HepG2 (cell line): Measurements from ENCODE around the gene PXK. TPM values are rescaled to one million over a fixed set of nuclear protein-coding genes. Genes with fewer than 3 reads are reported as not detected.

Experiments
- ARNTL ChIP-seq: sonication (generic); formaldehyde crosslinking; IDR thresholded peaks from 2 replicates; pipeline ENCODE4 v1.4.0; 2020; ENCODE audit warnings: mild to moderate bottlenecking, missing genetic modification reagents
- GMEB1 ChIP-seq: sonication (generic); formaldehyde crosslinking; IDR thresholded peaks from 2 replicates; pipeline ENCODE4 v1.5.1; 2020; ENCODE audit warnings: missing genetic modification reagents, mild to moderate bottlenecking, borderline replicate concordance
- NFIC ChIP-seq: IDR thresholded peaks from 2 replicates; pipeline ENCODE4 v1.6.1; 2012; ENCODE audit warnings: mild to moderate bottlenecking, low read length, inconsistent platforms
- NR2F6 ChIP-seq, 2 experiments: IDR thresholded peaks; 2 replicates each; pipeline ENCODE4 v1.6.1; 2016; ENCODE audit warnings: antibody characterized with exemption in 1 of 2, mild to moderate bottlenecking in 1 of 2
- PAX8 ChIP-seq: sonication (generic); formaldehyde crosslinking; IDR thresholded peaks from 2 replicates; pipeline ENCODE4 v1.8.0; 2022; ENCODE audit warnings: mild to moderate bottlenecking, missing genetic modification reagents, borderline replicate concordance
- ZBTB26 ChIP-seq: IDR thresholded peaks from 2 replicates; pipeline ENCODE4 v1.6.1; 2016; ENCODE audit warnings: missing compliant biosample characterization, missing genetic modification reagents, borderline replicate concordance
- ZBTB38 ChIP-seq: sonication (generic); formaldehyde crosslinking; IDR thresholded peaks from 2 replicates; pipeline ENCODE4 v1.5.1; 2020; ENCODE audit warnings: mild to moderate bottlenecking, missing genetic modification reagents
- ZNF24 ChIP-seq: fragments of 450-650 bp; IDR thresholded peaks from 2 replicates; pipeline ENCODE4 v1.6.1; 2017; ENCODE audit warnings: antibody characterized with exemption, mild to moderate bottlenecking
- ZNF256 ChIP-seq: sonication (generic); formaldehyde crosslinking; conservative IDR thresholded peaks from 2 replicates; pipeline ENCODE4 v1.4.0; 2020; ENCODE audit warnings: missing genetic modification reagents
- ZNF704 ChIP-seq: sonication (generic); formaldehyde crosslinking; IDR thresholded peaks from 2 replicates; pipeline ENCODE4 v1.8.1; 2023; ENCODE audit warnings: mild to moderate bottlenecking, inconsistent platforms, moderate library complexity, missing genetic modification reagents, borderline replicate concordance
- polyA plus RNA-seq, 8 experiments: library from polyadenylated mRNA; depleted of rRNA in 3 of 8; stranded (reverse) in 7 of 8; unstranded in 1 of 8; fragments of >200 nt; fragmentation: Illumina TruSeq in 4 of 8; extraction: Trizol in 4 of 8; gene quantifications; 2 replicates each; pipeline versions ENCODE4 v1.2.1 to v1.2.3, GENCODE V29; 2011 to 2016; ENCODE audit warnings: low read depth in 4 of 8, missing spikeins in 1 of 8, mixed read lengths in 1 of 8; ENCODE audit not compliant: insufficient read depth in 1 of 8
- total RNA-seq, 5 experiments: library from RNA; depleted of rRNA; stranded (reverse); fragments of >200 nt; fragmentation: Illumina TruSeq; extraction: Trizol; gene quantifications; 2 replicates each; pipeline ENCODE4 v1.2.3, GENCODE V29; 2016; ENCODE audit warnings: low read depth in 1 of 5

PXK gene
- total and polyA plus RNA-seq, 2 of the 13 experiments (the other 11 are each of a cell fraction or from before 2014, with no cell fraction given): 6.4 to 18.6 TPM

- TF ChIP-seq ZBTB38 (no peak), NFIC (no peak), ARNTL (CRISPR knock-in tag) (no peak), ZNF24 (no peak), PAX8 (CRISPR knock-in tag) (no peak), ZNF256 (no peak), NR2F6 (IDR thresholded peaks at IDR 0.05) (no peak), NR2F6 (CRISPR knock-in tag; IDR thresholded peaks at IDR 0.05) (no peak), ZNF704 (CRISPR knock-in tag) (no peak), ZBTB26 (CRISPR knock-in tag) (no peak), GMEB1 (CRISPR knock-in tag) (no peak)
Observed at GRCh38 chr3:58466899-58467563, 134.3 kb downstream of the PXK start (continued).
